Spleen (tissue), 7 donors: Measurements from ENCODE around the gene BTN1A1.

Source experiments
- POLR2A ChIP-seq, 3 donors: fragments of 450-650 bp; IDR thresholded peaks; one replicate each; pipeline ENCODE4 v1.5.1; 2017; ENCODE audit warnings: antibody characterized with exemption in 3 of 3, mild to moderate bottlenecking in 1 of 3
- POLR2AphosphoS5 ChIP-seq, 3 donors: sonication (generic); formaldehyde crosslinking; IDR thresholded peaks; one replicate each; pipeline ENCODE4 v1.5.1; 2017; ENCODE audit warnings: antibody characterized with exemption in 3 of 3
- TF ChIP-seq, protein P1 (sequence below), 11 experiments: fragments of 200-600 bp in 7 of 11; fragments of 450-650 bp in 4 of 11; sonication (generic) in 4 of 11; IDR thresholded peaks in 8 of 11; conservative IDR thresholded peaks in 3 of 11; 1 replicate in 7 of 11; 2 replicates in 4 of 11; pipeline versions ENCODE4 v1.4.0 to v1.8.0; 2016 to 2021; ENCODE audit warnings: antibody characterized with exemption in 11 of 11, inconsistent platforms in 4 of 11, mild to moderate bottlenecking in 1 of 11
- donor health status: DM: no; HTN: no; CAD: no; lungs with moderate emphysema.
- donor health status: DM: no; HTN: no; CAD: no.
- donor health status: DM: no; HTN: no; CAD: no.

DNA sequence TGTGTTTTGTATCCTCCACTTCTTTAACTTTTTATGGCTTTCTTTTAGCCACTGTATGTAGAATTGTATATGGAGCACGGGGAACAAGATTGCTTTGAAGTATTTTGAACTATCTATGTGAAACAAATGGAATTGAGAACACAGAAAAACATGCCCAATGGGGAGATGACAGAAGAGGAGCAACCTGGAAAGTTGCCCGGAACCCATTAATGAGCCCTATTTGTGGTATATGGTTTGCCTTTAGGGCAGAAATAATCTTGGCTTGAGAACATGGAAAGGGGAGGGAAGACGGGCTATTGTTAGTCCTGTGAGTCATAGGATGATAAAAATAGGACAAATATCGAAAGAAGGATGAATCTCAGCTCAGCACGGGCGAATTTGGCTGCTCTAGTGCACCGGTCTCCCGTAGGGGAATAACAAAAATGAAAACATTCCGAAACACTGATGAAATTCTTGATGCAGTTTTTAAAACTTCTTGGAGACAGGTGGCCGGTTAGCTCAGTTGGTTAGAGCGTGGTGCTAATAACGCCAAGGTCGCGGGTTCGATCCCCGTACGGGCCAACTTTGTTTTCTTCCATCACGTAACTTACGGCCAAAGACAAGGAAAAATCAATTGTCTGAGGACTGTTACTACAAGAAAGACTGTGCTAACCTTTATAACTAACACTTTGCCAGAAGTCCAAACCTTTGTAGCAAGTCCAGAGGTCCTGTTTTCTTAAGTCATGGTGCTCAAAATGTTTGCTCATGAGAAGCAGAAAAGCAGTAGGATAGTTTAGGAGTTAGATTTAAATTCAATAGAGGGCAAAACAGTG, 53.7 kb downstream of the BTN1A1 start:
- TF ChIP-seq, protein P1, sequence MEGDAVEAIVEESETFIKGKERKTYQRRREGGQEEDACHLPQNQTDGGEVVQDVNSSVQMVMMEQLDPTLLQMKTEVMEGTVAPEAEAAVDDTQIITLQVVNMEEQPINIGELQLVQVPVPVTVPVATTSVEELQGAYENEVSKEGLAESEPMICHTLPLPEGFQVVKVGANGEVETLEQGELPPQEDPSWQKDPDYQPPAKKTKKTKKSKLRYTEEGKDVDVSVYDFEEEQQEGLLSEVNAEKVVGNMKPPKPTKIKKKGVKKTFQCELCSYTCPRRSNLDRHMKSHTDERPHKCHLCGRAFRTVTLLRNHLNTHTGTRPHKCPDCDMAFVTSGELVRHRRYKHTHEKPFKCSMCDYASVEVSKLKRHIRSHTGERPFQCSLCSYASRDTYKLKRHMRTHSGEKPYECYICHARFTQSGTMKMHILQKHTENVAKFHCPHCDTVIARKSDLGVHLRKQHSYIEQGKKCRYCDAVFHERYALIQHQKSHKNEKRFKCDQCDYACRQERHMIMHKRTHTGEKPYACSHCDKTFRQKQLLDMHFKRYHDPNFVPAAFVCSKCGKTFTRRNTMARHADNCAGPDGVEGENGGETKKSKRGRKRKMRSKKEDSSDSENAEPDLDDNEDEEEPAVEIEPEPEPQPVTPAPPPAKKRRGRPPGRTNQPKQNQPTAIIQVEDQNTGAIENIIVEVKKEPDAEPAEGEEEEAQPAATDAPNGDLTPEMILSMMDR (IDR thresholded peaks at IDR 0.05 in 8 of 11, conservative IDR thresholded peaks at IDR 0.05 in 3 of 11), result no peak
- no peak for TF ChIP-seq POLR2A (IDR thresholded peaks at IDR 0.05)
- TF ChIP-seq POLR2AphosphoS5 (IDR thresholded peaks at IDR 0.05), result no peak
